A549 (cell line): ENCODE results near the gene KIAA0232. TPM values are rescaled to one million over a fixed set of nuclear protein-coding genes. Genes with fewer than 3 reads are reported as not detected.

Source experiments
- ATAC-seq, 2 experiments: fragments of 200-7000 bp in 1 of 2; fragments of >200 bp in 1 of 2; cut with Nextera tagmentation in 1 of 2; cut with Tn5 transposase in 1 of 2; 3 replicates each; pipeline versions ENCODE4 v1.8.0 to v1.9.1; 2018 to 2020; ENCODE audit warnings: mild to moderate bottlenecking in 1 of 2, moderate library complexity in 1 of 2
- CTCF ChIA-PET: fragments of 300-600 bp; sonication (Branson Sonifier 250); formaldehyde crosslinking; extraction: SDS; loops from one replicate; lab custom pipeline; 2021; ENCODE audit warnings: antibody characterized with exemption, inconsistent platforms; lab: Yijun Ruan, JAX
- POLR2A ChIA-PET: fragments of 350-600 bp; formaldehyde crosslinking; extraction: SDS; loops from one replicate; lab custom pipeline; 2021; ENCODE audit warnings: antibody characterized with exemption, inconsistent platforms; lab: Yijun Ruan, JAX
- DNase-seq, 2 experiments: peaks; one replicate each; pipeline versions ENCODE4 v3.0.0 to v3.0.0-alpha.2; 2011 to 2016; ENCODE audit warnings: low read depth in 1 of 2, low spot score in 1 of 2
- FAIRE-seq: peaks from 2 replicates; lab custom pipeline; 2011; peaks lifted over from hg19 to GRCh38; lab: Jason Lieb, UNC
- H3K27ac ChIP-seq, 2 experiments: fragments of >200 bp; sonication (Bioruptor Twin); formaldehyde crosslinking; 3 replicates each; pipeline ENCODE4 v1.5.1; 2016 to 2017
- H3K4me1 ChIP-seq: fragments of >200 bp; sonication (Bioruptor Twin); formaldehyde crosslinking; 3 replicates; pipeline ENCODE4 v1.6.1; 2016
- H3K4me2 ChIP-seq: fragments of >200 bp; sonication (Bioruptor Twin); formaldehyde crosslinking; 3 replicates; pipeline ENCODE4 v1.6.1; 2016
- H3K4me3 ChIP-seq: fragments of >200 bp; sonication (Bioruptor Twin); formaldehyde crosslinking; 3 replicates; pipeline ENCODE4 v1.5.1; 2016
- H3K9me3 ChIP-seq: fragments of >200 bp; sonication (Bioruptor Twin); formaldehyde crosslinking; 3 replicates; pipeline ENCODE4 v1.6.1; 2016
- CBX8 ChIP-seq: fragments of 200-600 bp; sonication (generic); IDR thresholded peaks from 2 replicates; pipeline ENCODE4 v1.6.1; 2016
- CEBPB ChIP-seq, 2 experiments: fragments of >200 bp in 1 of 2; sonication (Bioruptor Twin) in 1 of 2; formaldehyde crosslinking in 1 of 2; IDR thresholded peaks; 2 replicates each; pipeline ENCODE4 v1.6.1; 2012 to 2016
- EHMT2 ChIP-seq: fragments of 200-600 bp; sonication (generic); IDR thresholded peaks from 2 replicates; pipeline ENCODE4 v1.6.1; 2016; ENCODE audit warnings: antibody characterized with exemption, low read depth, mild to moderate bottlenecking, moderate library complexity
- ESRRA ChIP-seq: fragments of 150-350 bp; IDR thresholded peaks from 2 replicates; pipeline ENCODE4 v1.6.1; 2014; ENCODE audit warnings: mild to moderate bottlenecking, low read length, borderline replicate concordance
- FOSB ChIP-seq: fragments of 250-450 bp; sonication (Bioruptor Pico); IDR thresholded peaks from 2 replicates; pipeline ENCODE4 v1.5.0; 2020; ENCODE audit warnings: mild to moderate bottlenecking, moderate library complexity
- GATA3 ChIP-seq: IDR thresholded peaks from 2 replicates; pipeline ENCODE4 v1.6.1; 2012; ENCODE audit warnings: borderline replicate concordance
- HDAC2 ChIP-seq: fragments of 200-600 bp; sonication (generic); IDR thresholded peaks from 2 replicates; pipeline ENCODE4 v1.6.1; 2016
- JUN ChIP-seq, 2 experiments: fragments of >200 bp; sonication (Bioruptor Twin); formaldehyde crosslinking; IDR thresholded peaks; 2 replicates in 1 of 2; 3 replicates in 1 of 2; pipeline ENCODE4 v1.6.1; 2016 to 2017
- KDM1A ChIP-seq: fragments of 200-600 bp; sonication (generic); IDR thresholded peaks from 2 replicates; pipeline ENCODE4 v1.6.1; 2016; ENCODE audit warnings: low read depth, mild to moderate bottlenecking
- MYC ChIP-seq: IDR thresholded peaks from 2 replicates; pipeline ENCODE4 v1.6.1; 2012; ENCODE audit warnings: mild to moderate bottlenecking, inconsistent platforms, low read length, improper control_type of control experiment, borderline replicate concordance
- POLR2A ChIP-seq: IDR thresholded peaks from 2 replicates; pipeline ENCODE4 v1.6.1; 2012; ENCODE audit warnings: mild to moderate bottlenecking, low read length
- RARB ChIP-seq: fragments of 250-450 bp; sonication (Bioruptor Pico); IDR thresholded peaks from 2 replicates; pipeline ENCODE4 v1.8.0; 2021; ENCODE audit warnings: mild to moderate bottlenecking, moderate library complexity
- RFX5 ChIP-seq: fragments of 450-650 bp; IDR thresholded peaks from 2 replicates; pipeline ENCODE4 v1.7.1; 2014; ENCODE audit warnings: antibody characterized with exemption, mild to moderate bottlenecking, moderate library complexity
- SMC3 ChIP-seq: fragments of >200 bp; sonication (Bioruptor Twin); formaldehyde crosslinking; IDR thresholded peaks from 3 replicates; pipeline ENCODE4 v1.6.1; 2018; ENCODE audit warnings: inconsistent platforms
- SREBF2 ChIP-seq: fragments of 450-650 bp; IDR thresholded peaks from 2 replicates; pipeline ENCODE4 v1.6.1; 2014; ENCODE audit warnings: mild to moderate bottlenecking, moderate library complexity
- TFCP2L1 ChIP-seq: fragments of 250-450 bp; sonication (Bioruptor Pico); IDR thresholded peaks from 2 replicates; pipeline ENCODE4 v1.5.0; 2021; ENCODE audit warnings: mild to moderate bottlenecking
- TP53 ChIP-seq: fragments of 250-450 bp; sonication (Bioruptor Pico); IDR thresholded peaks from 2 replicates; pipeline ENCODE4 v1.5.0; 2021; ENCODE audit warnings: mild to moderate bottlenecking, moderate library complexity
- ZC3H11A ChIP-seq: fragments of 450-650 bp; IDR thresholded peaks from 2 replicates; pipeline ENCODE4 v1.6.1; 2014; ENCODE audit warnings: antibody characterized with exemption, mild to moderate bottlenecking
- ZFP36 ChIP-seq: fragments of 450-650 bp; IDR thresholded peaks from 2 replicates; pipeline ENCODE4 v1.6.1; 2014; ENCODE audit warnings: borderline replicate concordance; ENCODE audit not compliant: partially characterized antibody
- ZSCAN20 ChIP-seq: fragments of 250-450 bp; sonication (Bioruptor Pico); IDR thresholded peaks from 2 replicates; pipeline ENCODE4 v1.8.0; 2022; ENCODE audit warnings: mild to moderate bottlenecking, moderate library complexity
- WGBS: methylation state at CpG from one replicate; pipeline ENCODE4 v1.1.6; 2017; ENCODE audit errors: missing lambda C conversion rate; 5-methylcytosine and 5-hydroxymethylcytosine counted together
- polyA plus RNA-seq, 4 experiments: library from polyadenylated mRNA; depleted of rRNA in 3 of 4; stranded (reverse); fragments of >200 nt; fragmentation: RNase III in 1 of 4; extraction: RNeasy Plus Mini Kit Qiagen cat#74134 plus additional on column Dnase treatment in 1 of 4; gene quantifications; 2 replicates in 3 of 4; 3 replicates in 1 of 4; pipeline ENCODE4 v1.2.3, GENCODE V29; 2011 to 2017
- TF ChIP-seq, protein P1 (sequence below): fragments of 200-600 bp; sonication (generic); IDR thresholded peaks from 2 replicates; pipeline ENCODE4 v1.6.1; 2016; ENCODE audit warnings: antibody characterized with exemption, mild to moderate bottlenecking, moderate library complexity
- TF ChIP-seq, protein P2 (sequence below): fragments of 250-450 bp; sonication (Bioruptor Pico); IDR thresholded peaks from 2 replicates; pipeline ENCODE4 v1.5.0; 2021; ENCODE audit warnings: mild to moderate bottlenecking, moderate library complexity, borderline replicate concordance
- TF ChIP-seq, protein P3 (sequence below): fragments of >200 bp; sonication (Bioruptor Twin); formaldehyde crosslinking; IDR thresholded peaks from 3 replicates; pipeline ENCODE4 v1.5.1; 2016
- TF ChIP-seq, protein P4 (sequence below): IDR thresholded peaks from 2 replicates; pipeline ENCODE4 v1.6.1; 2012
- TF ChIP-seq, protein P5 (sequence below): IDR thresholded peaks from 2 replicates; pipeline ENCODE4 v1.6.1; 2012
- TF ChIP-seq, protein P6 (sequence below): fragments of 450-650 bp; IDR thresholded peaks from 2 replicates; pipeline ENCODE4 v1.6.1; 2014; ENCODE audit warnings: antibody characterized with exemption

Gene KIAA0232
- polyA plus RNA-seq, 2 of the 4 experiments (the other 2 are of a cell fraction) = 9.3 to 21.5 TPM

DNA sequence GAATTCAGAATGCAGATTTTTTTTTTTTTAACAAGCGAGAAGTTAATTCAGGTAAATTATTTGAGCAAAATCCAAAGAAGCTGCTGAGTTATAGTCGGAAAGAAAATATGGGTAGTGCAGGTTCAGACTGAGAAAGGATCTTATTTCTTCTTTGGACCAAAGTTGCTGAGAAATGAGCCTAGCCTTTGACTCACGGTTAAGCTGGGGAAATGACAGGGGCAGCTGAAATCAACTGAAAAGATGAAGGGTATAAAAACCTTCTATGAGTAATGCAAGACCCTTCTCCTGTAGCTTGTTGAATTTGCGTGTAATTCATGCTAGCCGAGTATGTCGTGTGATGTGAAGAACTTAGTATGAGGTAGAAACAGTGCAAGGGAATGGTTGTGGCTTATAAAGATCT, 63.0 kb downstream of the KIAA0232 start:
- Histone ChIP-seq H3K9me3 (no peaks in the 10 kb centered on the region), H3K4me1 (no peaks in the 10 kb centered on the region), H3K4me3 (no peak overlapping the region), H3K4me2 (no peak overlapping the region)
- no peak for TF ChIP-seq ZSCAN20 (CRISPR knock-in tag)
- TF ChIP-seq JUN (IDR thresholded peaks at IDR 0.05) = no peak
- no peak for TF ChIP-seq SMC3
- no peak for TF ChIP-seq EHMT2
- TF ChIP-seq ZC3H11A = no peak
- TF ChIP-seq RFX5 = no peak
- no peak for TF ChIP-seq CEBPB (IDR thresholded peaks at IDR 0.05)
- TF ChIP-seq, protein P1, sequence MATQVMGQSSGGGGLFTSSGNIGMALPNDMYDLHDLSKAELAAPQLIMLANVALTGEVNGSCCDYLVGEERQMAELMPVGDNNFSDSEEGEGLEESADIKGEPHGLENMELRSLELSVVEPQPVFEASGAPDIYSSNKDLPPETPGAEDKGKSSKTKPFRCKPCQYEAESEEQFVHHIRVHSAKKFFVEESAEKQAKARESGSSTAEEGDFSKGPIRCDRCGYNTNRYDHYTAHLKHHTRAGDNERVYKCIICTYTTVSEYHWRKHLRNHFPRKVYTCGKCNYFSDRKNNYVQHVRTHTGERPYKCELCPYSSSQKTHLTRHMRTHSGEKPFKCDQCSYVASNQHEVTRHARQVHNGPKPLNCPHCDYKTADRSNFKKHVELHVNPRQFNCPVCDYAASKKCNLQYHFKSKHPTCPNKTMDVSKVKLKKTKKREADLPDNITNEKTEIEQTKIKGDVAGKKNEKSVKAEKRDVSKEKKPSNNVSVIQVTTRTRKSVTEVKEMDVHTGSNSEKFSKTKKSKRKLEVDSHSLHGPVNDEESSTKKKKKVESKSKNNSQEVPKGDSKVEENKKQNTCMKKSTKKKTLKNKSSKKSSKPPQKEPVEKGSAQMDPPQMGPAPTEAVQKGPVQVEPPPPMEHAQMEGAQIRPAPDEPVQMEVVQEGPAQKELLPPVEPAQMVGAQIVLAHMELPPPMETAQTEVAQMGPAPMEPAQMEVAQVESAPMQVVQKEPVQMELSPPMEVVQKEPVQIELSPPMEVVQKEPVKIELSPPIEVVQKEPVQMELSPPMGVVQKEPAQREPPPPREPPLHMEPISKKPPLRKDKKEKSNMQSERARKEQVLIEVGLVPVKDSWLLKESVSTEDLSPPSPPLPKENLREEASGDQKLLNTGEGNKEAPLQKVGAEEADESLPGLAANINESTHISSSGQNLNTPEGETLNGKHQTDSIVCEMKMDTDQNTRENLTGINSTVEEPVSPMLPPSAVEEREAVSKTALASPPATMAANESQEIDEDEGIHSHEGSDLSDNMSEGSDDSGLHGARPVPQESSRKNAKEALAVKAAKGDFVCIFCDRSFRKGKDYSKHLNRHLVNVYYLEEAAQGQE = no peak
- TF ChIP-seq HDAC2 = no peak
- TF ChIP-seq, all 56 proteins: peak for 0
- H3K27ac ChIP-seq = no peak overlapping the region
- no peak for ATAC-seq
- DNase-seq = no peak
- POLR2A ChIA-PET = no interaction called here
- 88% methylated on average over 6 of the region's 6 CpGs for WGBS
- CTCF ChIA-PET = interaction anchor here (1.9 to 4.2 kb wide), 2 partner anchors 29 to 125 kb away, joined by 7 to 17 read pairs; no protein-coding TSS in a partner anchor
- no peak for FAIRE-seq

DNA sequence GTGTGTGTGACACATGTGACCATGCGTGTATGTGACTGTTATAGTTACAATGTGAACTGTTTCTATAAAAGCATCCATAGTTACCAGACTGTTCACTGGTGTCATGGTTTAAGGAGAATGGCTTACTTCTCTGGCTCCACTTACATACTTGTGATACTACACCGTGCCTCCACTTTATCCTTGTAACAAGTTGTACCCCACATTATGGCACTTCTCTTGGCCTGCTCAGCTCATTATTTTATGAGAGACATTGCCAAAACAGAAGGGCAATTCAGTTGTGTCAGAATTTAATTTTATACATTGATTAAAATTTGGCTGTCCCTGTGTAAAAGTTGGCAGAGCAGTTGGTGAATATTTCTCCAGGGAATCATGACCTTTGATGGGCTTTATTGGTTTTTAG, 64.7 kb downstream of the KIAA0232 start:
- no peaks in the 10 kb centered on the region for H3K4me1 ChIP-seq
- H3K4me2 ChIP-seq = no peak overlapping the region
- H3K9me3 ChIP-seq = peaks cover 3% of the 10 kb centered on the region; the same call in 2 of the 3 replicates
- DNase-seq (no peak), ATAC-seq (no peak), FAIRE-seq (no peak)
- H3K27ac ChIP-seq = no peak overlapping the region
- WGBS = 47% methylated on average over 2 of the region's 2 CpGs
- no peak overlapping the region for H3K4me3 ChIP-seq
- ChIA-PET CTCF (interaction anchor here (1.0 to 4.2 kb wide), 2 partner anchors 27 to 79 kb away, joined by 3 to 17 read pairs; no protein-coding TSS in a partner anchor), POLR2A (no interaction called here)
- TF ChIP-seq, protein P2, sequence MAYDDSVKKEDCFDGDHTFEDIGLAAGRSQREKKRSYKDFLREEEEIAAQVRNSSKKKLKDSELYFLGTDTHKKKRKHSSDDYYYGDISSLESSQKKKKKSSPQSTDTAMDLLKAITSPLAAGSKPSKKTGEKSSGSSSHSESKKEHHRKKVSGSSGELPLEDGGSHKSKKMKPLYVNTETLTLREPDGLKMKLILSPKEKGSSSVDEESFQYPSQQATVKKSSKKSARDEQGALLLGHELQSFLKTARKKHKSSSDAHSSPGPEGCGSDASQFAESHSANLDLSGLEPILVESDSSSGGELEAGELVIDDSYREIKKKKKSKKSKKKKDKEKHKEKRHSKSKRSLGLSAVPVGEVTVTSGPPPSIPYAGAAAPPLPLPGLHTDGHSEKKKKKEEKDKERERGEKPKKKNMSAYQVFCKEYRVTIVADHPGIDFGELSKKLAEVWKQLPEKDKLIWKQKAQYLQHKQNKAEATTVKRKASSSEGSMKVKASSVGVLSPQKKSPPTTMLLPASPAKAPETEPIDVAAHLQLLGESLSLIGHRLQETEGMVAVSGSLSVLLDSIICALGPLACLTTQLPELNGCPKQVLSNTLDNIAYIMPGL = no peak
- TF ChIP-seq, protein P3, sequence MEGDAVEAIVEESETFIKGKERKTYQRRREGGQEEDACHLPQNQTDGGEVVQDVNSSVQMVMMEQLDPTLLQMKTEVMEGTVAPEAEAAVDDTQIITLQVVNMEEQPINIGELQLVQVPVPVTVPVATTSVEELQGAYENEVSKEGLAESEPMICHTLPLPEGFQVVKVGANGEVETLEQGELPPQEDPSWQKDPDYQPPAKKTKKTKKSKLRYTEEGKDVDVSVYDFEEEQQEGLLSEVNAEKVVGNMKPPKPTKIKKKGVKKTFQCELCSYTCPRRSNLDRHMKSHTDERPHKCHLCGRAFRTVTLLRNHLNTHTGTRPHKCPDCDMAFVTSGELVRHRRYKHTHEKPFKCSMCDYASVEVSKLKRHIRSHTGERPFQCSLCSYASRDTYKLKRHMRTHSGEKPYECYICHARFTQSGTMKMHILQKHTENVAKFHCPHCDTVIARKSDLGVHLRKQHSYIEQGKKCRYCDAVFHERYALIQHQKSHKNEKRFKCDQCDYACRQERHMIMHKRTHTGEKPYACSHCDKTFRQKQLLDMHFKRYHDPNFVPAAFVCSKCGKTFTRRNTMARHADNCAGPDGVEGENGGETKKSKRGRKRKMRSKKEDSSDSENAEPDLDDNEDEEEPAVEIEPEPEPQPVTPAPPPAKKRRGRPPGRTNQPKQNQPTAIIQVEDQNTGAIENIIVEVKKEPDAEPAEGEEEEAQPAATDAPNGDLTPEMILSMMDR = no peak

DNA sequence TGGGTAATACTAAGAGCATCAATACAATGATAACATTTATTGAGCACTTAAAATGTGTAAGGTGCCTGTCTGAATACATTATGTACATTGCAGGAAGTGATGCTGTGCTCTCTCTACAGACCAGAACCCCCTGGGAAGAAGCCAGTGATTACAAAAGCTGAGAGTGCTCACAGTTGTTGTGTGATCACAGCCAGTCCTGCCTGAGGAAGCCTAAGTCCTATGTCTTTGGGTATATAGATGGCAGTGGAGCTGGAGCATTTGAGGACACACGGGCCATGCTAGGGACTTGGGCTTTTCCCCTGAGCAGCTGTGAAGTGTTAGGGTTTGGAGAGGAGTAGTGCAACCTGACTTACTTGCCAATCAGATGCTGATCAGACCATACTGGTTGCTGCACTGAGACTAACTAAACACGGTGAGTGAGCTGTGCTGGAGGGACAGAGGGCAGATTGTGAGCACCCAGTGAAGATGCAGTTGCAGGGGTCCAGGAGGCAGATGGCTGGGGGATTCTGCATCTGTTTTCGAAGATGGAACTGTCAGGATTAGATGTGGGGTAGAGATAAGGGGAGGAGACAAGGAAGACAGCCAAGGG, 66.3 kb downstream of the KIAA0232 start:
- ChIA-PET POLR2A (no interaction called here), CTCF (interaction anchor here (1.8 kb wide), 1 partner anchor 24 kb away, joined by 8 read pairs; no protein-coding TSS in a partner anchor)
- Histone ChIP-seq H3K9me3 (peaks cover 10% of the 10 kb centered on the region; the same call in 2 of the 3 replicates), H3K27ac (no peak overlapping the region), H3K4me2 (no peak overlapping the region), H3K4me3 (no peak overlapping the region), H3K4me1 (no peaks in the 10 kb centered on the region)
- ATAC-seq = no peak
- no peak for DNase-seq
- no peak for FAIRE-seq
- WGBS = 100% methylated on average over 2 of the region's 3 CpGs
- no peak for TF ChIP-seq RARB
- no peak for TF ChIP-seq MYC
- TF ChIP-seq TP53 (CRISPR knock-in tag) = no peak
- no peak for TF ChIP-seq CBX8
- TF ChIP-seq POLR2A = no peak
- TF ChIP-seq SREBF2 = no peak
- TF ChIP-seq KDM1A = no peak
- TF ChIP-seq GATA3 = no peak
- no peak for TF ChIP-seq ZFP36
- TF ChIP-seq, protein P4, sequence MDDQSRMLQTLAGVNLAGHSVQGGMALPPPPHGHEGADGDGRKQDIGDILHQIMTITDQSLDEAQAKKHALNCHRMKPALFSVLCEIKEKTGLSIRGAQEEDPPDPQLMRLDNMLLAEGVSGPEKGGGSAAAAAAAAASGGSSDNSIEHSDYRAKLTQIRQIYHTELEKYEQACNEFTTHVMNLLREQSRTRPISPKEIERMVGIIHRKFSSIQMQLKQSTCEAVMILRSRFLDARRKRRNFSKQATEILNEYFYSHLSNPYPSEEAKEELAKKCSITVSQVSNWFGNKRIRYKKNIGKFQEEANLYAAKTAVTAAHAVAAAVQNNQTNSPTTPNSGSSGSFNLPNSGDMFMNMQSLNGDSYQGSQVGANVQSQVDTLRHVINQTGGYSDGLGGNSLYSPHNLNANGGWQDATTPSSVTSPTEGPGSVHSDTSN = no peak
- no peak for TF ChIP-seq ESRRA
- no peak for TF ChIP-seq FOSB (CRISPR knock-in tag)
- no peak for TF ChIP-seq TFCP2L1
- no peak for TF ChIP-seq ZC3H11A
- TF ChIP-seq, protein P5, sequence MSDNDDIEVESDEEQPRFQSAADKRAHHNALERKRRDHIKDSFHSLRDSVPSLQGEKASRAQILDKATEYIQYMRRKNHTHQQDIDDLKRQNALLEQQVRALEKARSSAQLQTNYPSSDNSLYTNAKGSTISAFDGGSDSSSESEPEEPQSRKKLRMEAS = no peak
- TF ChIP-seq, protein P6, sequence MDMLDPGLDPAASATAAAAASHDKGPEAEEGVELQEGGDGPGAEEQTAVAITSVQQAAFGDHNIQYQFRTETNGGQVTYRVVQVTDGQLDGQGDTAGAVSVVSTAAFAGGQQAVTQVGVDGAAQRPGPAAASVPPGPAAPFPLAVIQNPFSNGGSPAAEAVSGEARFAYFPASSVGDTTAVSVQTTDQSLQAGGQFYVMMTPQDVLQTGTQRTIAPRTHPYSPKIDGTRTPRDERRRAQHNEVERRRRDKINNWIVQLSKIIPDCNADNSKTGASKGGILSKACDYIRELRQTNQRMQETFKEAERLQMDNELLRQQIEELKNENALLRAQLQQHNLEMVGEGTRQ = no peak
